Naive B cell (primary cell): ENCODE measurements around the gene NXNL2. TPM values are rescaled to one million over a fixed set of nuclear protein-coding genes. Genes with fewer than 3 reads are reported as not detected.
A peak's percentile ranks its signal among the peaks of the same experiment; 100 is the strongest.

ENCODE experiments used
- ATAC-seq, 2 donors: fragments of 150-1000 bp; cut with Tn5 transposase; 2 replicates each; pipeline ENCODE4 v1.10.0; 2021; ENCODE audit warnings: low read depth in 2 of 2, mild to moderate bottlenecking in 2 of 2, moderate library complexity in 2 of 2
- DNase-seq: peaks from one replicate; pipeline ENCODE4 v3.0.0; 2022
- H3K27ac Mint-ChIP-seq, 6 donors: one replicate each; pipeline ENCODE4 v1.8.0; 2020 to 2022; ENCODE audit warnings: mild to moderate bottlenecking in 6 of 6, mixed read lengths in 6 of 6, moderate library complexity in 5 of 6, inconsistent platforms in 2 of 6
- H3K27me3 Mint-ChIP-seq, 3 donors: one replicate each; pipeline ENCODE4 v1.8.0; 2021 to 2022; ENCODE audit warnings: mixed read lengths in 3 of 3, mild to moderate bottlenecking in 1 of 3
- H3K36me3 Mint-ChIP-seq, 2 donors: one replicate each; pipeline ENCODE4 v1.8.0; 2020 to 2022; ENCODE audit warnings: mixed read lengths in 2 of 2, inconsistent platforms in 1 of 2, mild to moderate bottlenecking in 1 of 2
- H3K4me1 Mint-ChIP-seq, 3 donors: one replicate each; pipeline ENCODE4 v1.8.0; 2020 to 2022; ENCODE audit warnings: mixed read lengths in 3 of 3, inconsistent platforms in 1 of 3, mild to moderate bottlenecking in 1 of 3, moderate library complexity in 1 of 3
- H3K4me3 Mint-ChIP-seq, 8 donors: one replicate each; pipeline ENCODE4 v1.8.0; 2020 to 2022; ENCODE audit warnings: mild to moderate bottlenecking in 8 of 8, mixed read lengths in 8 of 8, moderate library complexity in 8 of 8, inconsistent platforms in 2 of 8
- H3K9me3 Mint-ChIP-seq, 7 donors: one replicate each; pipeline ENCODE4 v1.8.0; 2020 to 2022; ENCODE audit warnings: mixed read lengths in 7 of 7, mild to moderate bottlenecking in 5 of 7, inconsistent platforms in 2 of 7, moderate library complexity in 1 of 7
- polyA plus RNA-seq, 6 donors: library from polyadenylated mRNA; unstranded; fragments of 300-500 nt; fragmentation: Illumina TruSeq; gene quantifications; one replicate each; pipeline ENCODE4 v1.2.3, GENCODE V29; 2021; ENCODE audit warnings: low read depth in 6 of 6

NXNL2 gene
- polyA plus RNA-seq, 6 donors from 2014 or later, result not detected

GRCh38 chr9:88536951-88537760 is 2.2 kb downstream of the NXNL2 start:
- peak overlapping the region in 1 of 8 donors; percentile 66 for H3K4me3 Mint-ChIP-seq
- no peak for DNase-seq
- H3K36me3 Mint-ChIP-seq, result no peaks in the 10 kb centered on the region
- H3K9me3 Mint-ChIP-seq, result peaks cover 0 to 5% (median 0%) of the 10 kb centered on the region in 7 donors
- H3K27me3 Mint-ChIP-seq, result peaks cover 26 to 58% (median 57%) of the 10 kb centered on the region in 3 donors
- no peak for ATAC-seq
- H3K4me1 Mint-ChIP-seq, result peaks cover 18 to 21% (median 19%) of the 10 kb centered on the region in 3 donors
- H3K27ac Mint-ChIP-seq, result no peak overlapping the region

- peak overlapping the region in 1 of 8 donors; percentile 20 for H3K4me3 Mint-ChIP-seq
- DNase-seq (no peak), ATAC-seq (no peak)
- H3K9me3 Mint-ChIP-seq, result peaks cover 0 to 5% (median 0%) of the 10 kb centered on the region in 7 donors
- no peak overlapping the region for H3K27ac Mint-ChIP-seq
- H3K4me1 Mint-ChIP-seq, result peaks cover 14 to 19% (median 19%) of the 10 kb centered on the region in 3 donors
- peaks cover 24 to 60% (median 56%) of the 10 kb centered on the region in 3 donors for H3K27me3 Mint-ChIP-seq
- no peaks in the 10 kb centered on the region for H3K36me3 Mint-ChIP-seq
These were observed 2.7 kb downstream of the NXNL2 start for GRCh38 chr9:88537761-88538091.

GRCh38 chr9:88538311-88539085 is 3.5 kb downstream of the NXNL2 start:
- no peak for DNase-seq
- H3K27ac Mint-ChIP-seq, result peak overlapping the region in 1 of 6 donors; percentile 29
- ATAC-seq, result peak in 1 of 2 donors; percentile 20
- peaks cover 0 to 2% (median 0%) of the 10 kb centered on the region in 7 donors for H3K9me3 Mint-ChIP-seq
- H3K36me3 Mint-ChIP-seq, result no peaks in the 10 kb centered on the region
- no peak overlapping the region for H3K4me3 Mint-ChIP-seq
- peaks cover 14 to 16% (median 15%) of the 10 kb centered on the region in 3 donors for H3K4me1 Mint-ChIP-seq
- H3K27me3 Mint-ChIP-seq, result peaks cover 17 to 55% (median 49%) of the 10 kb centered on the region in 3 donors

- H3K4me1 Mint-ChIP-seq, result peaks cover 9 to 10% (median 9%) of the 10 kb centered on the region in 3 donors
- DNase-seq, result no peak
- no peak overlapping the region for H3K27ac Mint-ChIP-seq
- peaks cover 0 to 2% (median 0%) of the 10 kb centered on the region in 7 donors for H3K9me3 Mint-ChIP-seq
- peak overlapping the region in 1 of 8 donors; percentile 56 for H3K4me3 Mint-ChIP-seq
- no peak for ATAC-seq
- H3K27me3 Mint-ChIP-seq, result peaks cover 17 to 48% (median 42%) of the 10 kb centered on the region in 3 donors
- no peaks in the 10 kb centered on the region for H3K36me3 Mint-ChIP-seq
These were observed 4.3 kb downstream of the NXNL2 start for GRCh38 chr9:88539246-88539645.

- DNase-seq (no peak), ATAC-seq (no peak)
- Mint-ChIP-seq H3K27ac (no peak overlapping the region), H3K27me3 (peaks cover 20 to 46% (median 41%) of the 10 kb centered on the region in 3 donors), H3K9me3 (peaks cover 0 to 2% (median 0%) of the 10 kb centered on the region in 7 donors), H3K4me3 (peak overlapping the region in 1 of 8 donors; percentile 53), H3K4me1 (peaks cover 6 to 10% (median 8%) of the 10 kb centered on the region in 3 donors), H3K36me3 (no peaks in the 10 kb centered on the region)
These were observed 5.3 kb downstream of the NXNL2 start for GRCh38 chr9:88540251-88540763.

GRCh38 chr9:88544245-88544644 is 9.3 kb downstream of the NXNL2 start:
- Mint-ChIP-seq H3K4me3 (no peak overlapping the region), H3K27me3 (peaks cover 6 to 19% (median 18%) of the 10 kb centered on the region in 3 donors), H3K4me1 (peaks cover 2 to 8% (median 4%) of the 10 kb centered on the region in 3 donors), H3K27ac (no peak overlapping the region), H3K36me3 (peaks cover 3 to 4% of the 10 kb centered on the region in 2 donors), H3K9me3 (peaks cover 0 to 9% (median 5%) of the 10 kb centered on the region in 7 donors)
- ATAC-seq, result no peak
- DNase-seq, result no peak

- Mint-ChIP-seq H3K9me3 (peaks cover 0 to 11% (median 7%) of the 10 kb centered on the region in 7 donors), H3K27ac (no peak overlapping the region), H3K4me1 (no peaks in the 10 kb centered on the region), H3K27me3 (peaks cover 5 to 14% (median 9%) of the 10 kb centered on the region in 3 donors), H3K36me3 (peaks cover 3 to 8% of the 10 kb centered on the region in 2 donors), H3K4me3 (no peak overlapping the region)
- DNase-seq (no peak), ATAC-seq (no peak)
These were observed 16.7 kb downstream of the NXNL2 start for GRCh38 chr9:88551546-88552137.

GRCh38 chr9:88553350-88553749 is 18.4 kb downstream of the NXNL2 start:
- peaks cover 0 to 11% (median 7%) of the 10 kb centered on the region in 7 donors for H3K9me3 Mint-ChIP-seq
- H3K27me3 Mint-ChIP-seq, result peaks cover 0 to 14% (median 9%) of the 10 kb centered on the region in 3 donors
- no peaks in the 10 kb centered on the region for H3K4me1 Mint-ChIP-seq
- DNase-seq (no peak), ATAC-seq (no peak)
- H3K4me3 Mint-ChIP-seq, result no peak overlapping the region
- no peak overlapping the region for H3K27ac Mint-ChIP-seq
- peaks cover 3 to 8% of the 10 kb centered on the region in 2 donors for H3K36me3 Mint-ChIP-seq

- no peak for ATAC-seq
These were observed 20.4 kb downstream of the NXNL2 start for GRCh38 chr9:88555268-88555980.

GRCh38 chr9:88559661-88560060 is 24.7 kb downstream of the NXNL2 start:
- H3K4me1 Mint-ChIP-seq, result no peaks in the 10 kb centered on the region
- H3K36me3 Mint-ChIP-seq, result no peaks in the 10 kb centered on the region
- DNase-seq (no peak), ATAC-seq (no peak)
- H3K27me3 Mint-ChIP-seq, result peaks cover 3 to 11% (median 7%) of the 10 kb centered on the region in 3 donors
- peak overlapping the region in 1 of 6 donors; percentile 40 for H3K27ac Mint-ChIP-seq
- no peak overlapping the region for H3K4me3 Mint-ChIP-seq
- no peaks in the 10 kb centered on the region for H3K9me3 Mint-ChIP-seq

More at GRCh38 chr9:88555268-88555980, 20.4 kb downstream of the NXNL2 start:
- DNase-seq, result no peak
- H3K4me3 Mint-ChIP-seq, result no peak overlapping the region
- peaks cover 0 to 22% (median 3%) of the 10 kb centered on the region in 3 donors for H3K27me3 Mint-ChIP-seq
- H3K36me3 Mint-ChIP-seq, result no peaks in the 10 kb centered on the region
- H3K27ac Mint-ChIP-seq, result no peak overlapping the region
- no peaks in the 10 kb centered on the region for H3K4me1 Mint-ChIP-seq
- H3K9me3 Mint-ChIP-seq, result no peaks in the 10 kb centered on the region

GRCh38 chr9:88567870-88568269 is 32.9 kb downstream of the NXNL2 start:
- Mint-ChIP-seq H3K4me1 (no peaks in the 10 kb centered on the region), H3K4me3 (no peak overlapping the region), H3K27me3 (peaks cover 0 to 16% (median 0%) of the 10 kb centered on the region in 3 donors), H3K9me3 (no peaks in the 10 kb centered on the region), H3K27ac (no peak overlapping the region), H3K36me3 (no peaks in the 10 kb centered on the region)
- DNase-seq, result no peak
- ATAC-seq, result no peak

GRCh38 chr9:88571419-88571818 is 36.4 kb downstream of the NXNL2 start:
- Mint-ChIP-seq H3K27ac (no peak overlapping the region), H3K4me3 (no peak overlapping the region), H3K4me1 (no peaks in the 10 kb centered on the region), H3K9me3 (peaks cover 0 to 2% (median 0%) of the 10 kb centered on the region in 7 donors), H3K36me3 (no peaks in the 10 kb centered on the region), H3K27me3 (peaks cover 20 to 30% (median 20%) of the 10 kb centered on the region in 3 donors)
- ATAC-seq (no peak), DNase-seq (no peak)
